NCI-H1092 treated with DMSO at 0.1 percent for 48 hours (cell line): Measurements from ENCODE around the gene PRADC1.

ENCODE experiments used
- DNase-seq: peaks from one replicate; lab custom pipeline; 2025; lab: John Stamatoyannopoulos, UW

PRADC1 gene

GRCh38 chr2:73258913-73259215 lies 25.8 kb upstream of the PRADC1 start:
- DNase-seq, result no peak

GRCh38 chr2:73258186-73258912 lies 25.3 kb upstream of the PRADC1 start:
- DNase-seq, result no peak

- DNase-seq, result no peak
These were observed 24.5 kb upstream of the PRADC1 start for GRCh38 chr2:73257425-73258125.

GRCh38 chr2:73257021-73257420 lies 24.0 kb upstream of the PRADC1 start:
- no peak for DNase-seq

- no peak for DNase-seq
These were observed 23.5 kb upstream of the PRADC1 start for GRCh38 chr2:73256618-73256922.

- no peak for DNase-seq
These were observed 23.0 kb upstream of the PRADC1 start for GRCh38 chr2:73255907-73256617.

GRCh38 chr2:73255007-73255644 lies 22.1 kb upstream of the PRADC1 start:
- DNase-seq, result no peak

GRCh38 chr2:73254343-73255006 lies 21.4 kb upstream of the PRADC1 start:
- no peak for DNase-seq

GRCh38 chr2:73253901-73254300 lies 20.9 kb upstream of the PRADC1 start:
- DNase-seq, result no peak

- no peak for DNase-seq
These were observed 20.4 kb upstream of the PRADC1 start for GRCh38 chr2:73253400-73253799.

- DNase-seq, result no peak
These were observed 19.4 kb upstream of the PRADC1 start for GRCh38 chr2:73252238-73253027.

- DNase-seq, result no peak
These were observed 18.1 kb upstream of the PRADC1 start for GRCh38 chr2:73250872-73251846.

- DNase-seq, result no peak
These were observed 16.6 kb upstream of the PRADC1 start for GRCh38 chr2:73249636-73250035.

- no peak for DNase-seq
These were observed 13.8 kb upstream of the PRADC1 start for GRCh38 chr2:73246850-73247249.

- no peak for DNase-seq
These were observed 11.5 kb upstream of the PRADC1 start for GRCh38 chr2:73244580-73244979.

- DNase-seq, result no peak
These were observed 11.0 kb upstream of the PRADC1 start for GRCh38 chr2:73243884-73244570.

GRCh38 chr2:73239776-73240175 lies 6.7 kb upstream of the PRADC1 start:
- no peak for DNase-seq

- DNase-seq, result no peak
These were observed 5.9 kb upstream of the PRADC1 start for GRCh38 chr2:73238976-73239375.

GRCh38 chr2:73238149-73238548 lies 5.1 kb upstream of the PRADC1 start:
- no peak for DNase-seq

GRCh38 chr2:73237168-73237567 lies 4.1 kb upstream of the PRADC1 start:
- no peak for DNase-seq
